ENCODE data around the gene SLC39A11. TPM values are rescaled to one million over a fixed set of nuclear protein-coding genes. Genes with fewer than 3 reads are reported as not detected.

The SLC39A11 gene
- total RNA-seq, 1 experiment from 2014 or later: 15.2 TPM

- no peak overlapping the region for H2AFZ ChIP-seq (ENCODE audit: low read length)
- no peaks in the 10 kb centered on the region for H3K4me1 ChIP-seq (ENCODE audit: insufficient read depth, low read length)
- H4K5ac ChIP-seq (ENCODE audit: insufficient read length, low read depth, low read length): no peak overlapping the region
- H3K9me3 ChIP-seq (ENCODE audit: control insufficient read depth, low read depth, low read length): no peaks in the 10 kb centered on the region
- Mint-ChIP-seq H3K27ac (no peak overlapping the region), H3K4me1 (peaks cover under 1 to 3% of the 10 kb centered on the region in 2 experiments; a peak in 2 of 4 replicates), H3K36me3 (ENCODE audit: insufficient read depth in 1 of 3, low read depth in 3 of 3) (peaks cover 0 to 6% (median 5%) of the 10 kb centered on the region in 3 experiments; a peak in 3 of 7 replicates), H3K9me3 (peaks cover 4 to 10% of the 10 kb centered on the region in 2 experiments; a peak in 4 of 5 replicates), H3K27me3 (ENCODE audit: low read depth) (peaks cover 7% of the 10 kb centered on the region), H3K4me3 (no peak overlapping the region)
- no peaks in the 10 kb centered on the region for H4K20me1 ChIP-seq (ENCODE audit: control insufficient read depth, insufficient read depth, insufficient read length)
- H2BK15ac ChIP-seq (ENCODE audit: low read depth, low read length): no peak overlapping the region
- H2BK20ac ChIP-seq (ENCODE audit: low read depth, low read length, poor library complexity, severe bottlenecking): no peak overlapping the region
- no peak overlapping the region for H3K9ac ChIP-seq (ENCODE audit: extremely low read depth, insufficient read length, low read length)
- no peak overlapping the region for H3K27ac ChIP-seq (ENCODE audit: insufficient read length, low read depth, low read length)
- no peak overlapping the region for H2BK5ac ChIP-seq (ENCODE audit: insufficient read length, low read length)
- no peak overlapping the region for H2BK12ac ChIP-seq (ENCODE audit: insufficient read length, low read depth, low read length)
- WGBS (ENCODE audit: extremely low coverage, insufficient read length, low lambda C conversion rate): no CpG with 5 or more reads among the region's 6 CpGs
- H2AK5ac ChIP-seq (ENCODE audit: insufficient read length, low read length): no peak overlapping the region
- no peaks in the 10 kb centered on the region for H3K27me3 ChIP-seq (ENCODE audit: insufficient read depth, low read length)
- H3K56ac ChIP-seq (ENCODE audit: insufficient read length, low read depth, low read length): no peak overlapping the region
- no peak for DNase-seq
- no peak overlapping the region for H3K4ac ChIP-seq (ENCODE audit: low read depth, low read length)
- H3K79me2 ChIP-seq (ENCODE audit: insufficient read depth, low read length): no peaks in the 10 kb centered on the region
- H3K23me2 ChIP-seq (ENCODE audit: insufficient read length, low read depth, low read length, poor library complexity, severe bottlenecking): peaks cover 4% of the 10 kb centered on the region
- no peaks in the 10 kb centered on the region for H3K79me1 ChIP-seq (ENCODE audit: insufficient read depth, low read depth, low read length, poor library complexity, severe bottlenecking)
- H3K14ac ChIP-seq (ENCODE audit: insufficient read depth, low read length): no peak overlapping the region
- no peak for TF ChIP-seq CTCF (conservative IDR thresholded peaks at IDR 0.05)
- no peak overlapping the region for H2BK120ac ChIP-seq (ENCODE audit: low read depth, low read length, poor library complexity, severe bottlenecking)
- H4K91ac ChIP-seq (ENCODE audit: insufficient read length, low read depth, low read length): no peak overlapping the region
- H3K23ac ChIP-seq (ENCODE audit: insufficient read length, low read depth, low read length): no peak overlapping the region
- no peak overlapping the region for H3K4me2 ChIP-seq (ENCODE audit: insufficient read depth, insufficient read length, low read length)
- H3K18ac ChIP-seq (ENCODE audit: insufficient read length, low read depth, low read length): no peak overlapping the region
- H3T11ph ChIP-seq (ENCODE audit: low read length): no peak overlapping the region
- no peak overlapping the region for H4K8ac ChIP-seq (replicated peaks; ENCODE audit: insufficient read length, low read depth, low read length)
Measured at GRCh38 chr17:73141411-73141810, 48.9 kb upstream of the SLC39A11 start.
